ENCODE data around the gene GAPT. TPM values are rescaled to one million over a fixed set of nuclear protein-coding genes. Genes with fewer than 3 reads are reported as not detected.

The GAPT gene
- polyA plus RNA-seq, 1 of the 3 experiments (the other 2 are of a cell fraction) = not detected

DNA sequence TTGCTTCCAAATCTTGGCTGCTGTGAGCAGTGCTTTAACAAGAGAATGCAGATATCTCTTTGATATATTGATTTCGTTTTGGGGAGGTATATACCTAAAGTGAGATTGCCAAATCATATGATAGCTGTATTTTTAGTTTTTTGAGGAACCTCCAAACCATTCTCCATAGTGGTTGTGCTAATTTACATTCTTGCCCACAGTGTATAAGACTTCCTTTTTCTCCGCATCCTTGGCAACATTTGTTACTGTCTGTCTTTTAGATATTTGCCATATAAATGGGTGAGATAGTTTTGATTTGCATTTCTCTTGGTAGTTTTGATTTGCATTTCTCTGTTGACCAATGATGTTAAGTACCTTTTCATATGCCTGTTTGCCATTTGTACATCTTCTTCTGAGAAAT lies 21.3 kb upstream of the GAPT start:
- POLR2A ChIA-PET = interaction anchor here (0.7 kb wide), 1 partner anchor 1254 kb away, joined by 3 read pairs; no protein-coding TSS in a partner anchor
- Histone ChIP-seq H3K27me3 (ENCODE audit: insufficient read depth) (no peaks in the 10 kb centered on the region), H3K79me2 (ENCODE audit: insufficient read depth) (no peaks in the 10 kb centered on the region), H3K36me3 (replicated peaks in 1 of 2; ENCODE audit: control insufficient read depth in 1 of 2, insufficient read depth in 2 of 2, low read length in 1 of 2) (no peaks in the 10 kb centered on the region), H3K4me2 (no peak overlapping the region), H2AFZ (ENCODE audit: low read depth) (no peak overlapping the region), H3K4me3 (ENCODE audit: low read depth in 2 of 2, low read length in 1 of 2) (no peak overlapping the region), H3K9me3 (no peaks in the 10 kb centered on the region), H3K9me2 (no peaks in the 10 kb centered on the region), H3K27ac (ENCODE audit: low read depth in 2 of 2, low read length in 1 of 2) (no peak overlapping the region), H3K9ac (no peak overlapping the region), H4K20me1 (ENCODE audit: insufficient read depth) (no peaks in the 10 kb centered on the region), H3F3A (replicated peaks; ENCODE audit: insufficient read depth) (no peaks in the 10 kb centered on the region), H3K4me1 (ENCODE audit: control insufficient read depth in 1 of 2, insufficient read depth in 2 of 2, low read depth in 1 of 2, low read length in 1 of 2) (no peaks in the 10 kb centered on the region)
- 68% methylated on average over 2 of the region's 2 CpGs for WGBS (ENCODE audit: low lambda C conversion rate)
- TF ChIP-seq RCOR1 (IDR thresholded peaks at IDR 0.05; ENCODE audit: low read length) = no peak
- no peak for TF ChIP-seq RFX5 (IDR thresholded peaks at IDR 0.05; ENCODE audit: low read length)
- TF ChIP-seq TCF12 (IDR thresholded peaks at IDR 0.05) = no peak
- no peak for TF ChIP-seq GABPA (IDR thresholded peaks at IDR 0.05; ENCODE audit: low read depth)
- no peak for TF ChIP-seq POLR2AphosphoS5 (IDR thresholded peaks at IDR 0.05; ENCODE audit: low read depth, low read length)
- no peak for TF ChIP-seq GATA2 (CRISPR knock-in tag; IDR thresholded peaks at IDR 0.05)
- TF ChIP-seq TAF1 (IDR thresholded peaks at IDR 0.05; ENCODE audit: borderline replicate concordance, low read depth, low read length) = no peak
- no peak for TF ChIP-seq FOSL2 (IDR thresholded peaks at IDR 0.05; ENCODE audit: borderline replicate concordance, low read depth)
- CTCF ChIA-PET = interaction anchor here (1.1 to 1.8 kb wide), 2 partner anchors 8 to 381 kb away, joined by 3 to 7 read pairs; no protein-coding TSS in a partner anchor
- no peak for DNase-seq

DNA sequence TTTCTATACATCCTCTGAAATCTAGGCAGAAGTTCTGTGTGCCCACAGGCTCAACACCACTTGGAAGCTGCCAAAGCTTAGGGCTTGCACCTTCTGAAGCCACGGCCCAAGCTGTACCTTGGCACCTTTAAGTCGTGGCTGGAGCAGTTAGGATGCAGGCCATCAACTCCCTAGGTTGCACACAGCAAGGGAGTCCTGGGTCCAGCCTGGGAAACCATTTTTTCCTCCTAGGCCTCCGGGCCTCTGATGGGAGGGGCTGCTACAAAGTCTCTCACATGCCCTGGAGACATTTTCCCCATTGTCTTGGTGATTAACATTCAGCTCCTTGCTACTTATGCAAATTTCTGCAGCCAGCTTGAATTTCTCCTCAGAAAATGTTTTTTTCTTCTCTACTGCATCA lies 15.8 kb upstream of the GAPT start:
- no peak overlapping the region for H3K4me3 ChIP-seq (ENCODE audit: low read depth in 2 of 2, low read length in 1 of 2)
- H3K9ac ChIP-seq = no peak overlapping the region
- H3K4me2 ChIP-seq = no peak overlapping the region
- ChIA-PET CTCF (interaction anchor here (6.0 kb wide), 1 partner anchor 374 kb away, joined by 55 read pairs; no protein-coding TSS in a partner anchor), POLR2A (no interaction called here)
- H2AFZ ChIP-seq (ENCODE audit: low read depth) = no peak overlapping the region
- H3K9me2 ChIP-seq = no peaks in the 10 kb centered on the region
- DNase-seq = no peak
- H3K4me1 ChIP-seq (ENCODE audit: control insufficient read depth in 1 of 2, insufficient read depth in 2 of 2, low read depth in 1 of 2, low read length in 1 of 2) = no peaks in the 10 kb centered on the region
- TF ChIP-seq, protein P1, sequence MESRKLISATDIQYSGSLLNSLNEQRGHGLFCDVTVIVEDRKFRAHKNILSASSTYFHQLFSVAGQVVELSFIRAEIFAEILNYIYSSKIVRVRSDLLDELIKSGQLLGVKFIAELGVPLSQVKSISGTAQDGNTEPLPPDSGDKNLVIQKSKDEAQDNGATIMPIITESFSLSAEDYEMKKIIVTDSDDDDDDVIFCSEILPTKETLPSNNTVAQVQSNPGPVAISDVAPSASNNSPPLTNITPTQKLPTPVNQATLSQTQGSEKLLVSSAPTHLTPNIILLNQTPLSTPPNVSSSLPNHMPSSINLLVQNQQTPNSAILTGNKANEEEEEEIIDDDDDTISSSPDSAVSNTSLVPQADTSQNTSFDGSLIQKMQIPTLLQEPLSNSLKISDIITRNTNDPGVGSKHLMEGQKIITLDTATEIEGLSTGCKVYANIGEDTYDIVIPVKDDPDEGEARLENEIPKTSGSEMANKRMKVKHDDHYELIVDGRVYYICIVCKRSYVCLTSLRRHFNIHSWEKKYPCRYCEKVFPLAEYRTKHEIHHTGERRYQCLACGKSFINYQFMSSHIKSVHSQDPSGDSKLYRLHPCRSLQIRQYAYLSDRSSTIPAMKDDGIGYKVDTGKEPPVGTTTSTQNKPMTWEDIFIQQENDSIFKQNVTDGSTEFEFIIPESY (IDR thresholded peaks at IDR 0.05; ENCODE audit: borderline replicate concordance, low read depth) = no peak
- TF ChIP-seq, protein P2, sequence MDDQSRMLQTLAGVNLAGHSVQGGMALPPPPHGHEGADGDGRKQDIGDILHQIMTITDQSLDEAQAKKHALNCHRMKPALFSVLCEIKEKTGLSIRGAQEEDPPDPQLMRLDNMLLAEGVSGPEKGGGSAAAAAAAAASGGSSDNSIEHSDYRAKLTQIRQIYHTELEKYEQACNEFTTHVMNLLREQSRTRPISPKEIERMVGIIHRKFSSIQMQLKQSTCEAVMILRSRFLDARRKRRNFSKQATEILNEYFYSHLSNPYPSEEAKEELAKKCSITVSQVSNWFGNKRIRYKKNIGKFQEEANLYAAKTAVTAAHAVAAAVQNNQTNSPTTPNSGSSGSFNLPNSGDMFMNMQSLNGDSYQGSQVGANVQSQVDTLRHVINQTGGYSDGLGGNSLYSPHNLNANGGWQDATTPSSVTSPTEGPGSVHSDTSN (IDR thresholded peaks at IDR 0.05) = no peak
- TF ChIP-seq GATA2 (CRISPR knock-in tag; IDR thresholded peaks at IDR 0.05) = no peak
- TF ChIP-seq, protein P3, sequence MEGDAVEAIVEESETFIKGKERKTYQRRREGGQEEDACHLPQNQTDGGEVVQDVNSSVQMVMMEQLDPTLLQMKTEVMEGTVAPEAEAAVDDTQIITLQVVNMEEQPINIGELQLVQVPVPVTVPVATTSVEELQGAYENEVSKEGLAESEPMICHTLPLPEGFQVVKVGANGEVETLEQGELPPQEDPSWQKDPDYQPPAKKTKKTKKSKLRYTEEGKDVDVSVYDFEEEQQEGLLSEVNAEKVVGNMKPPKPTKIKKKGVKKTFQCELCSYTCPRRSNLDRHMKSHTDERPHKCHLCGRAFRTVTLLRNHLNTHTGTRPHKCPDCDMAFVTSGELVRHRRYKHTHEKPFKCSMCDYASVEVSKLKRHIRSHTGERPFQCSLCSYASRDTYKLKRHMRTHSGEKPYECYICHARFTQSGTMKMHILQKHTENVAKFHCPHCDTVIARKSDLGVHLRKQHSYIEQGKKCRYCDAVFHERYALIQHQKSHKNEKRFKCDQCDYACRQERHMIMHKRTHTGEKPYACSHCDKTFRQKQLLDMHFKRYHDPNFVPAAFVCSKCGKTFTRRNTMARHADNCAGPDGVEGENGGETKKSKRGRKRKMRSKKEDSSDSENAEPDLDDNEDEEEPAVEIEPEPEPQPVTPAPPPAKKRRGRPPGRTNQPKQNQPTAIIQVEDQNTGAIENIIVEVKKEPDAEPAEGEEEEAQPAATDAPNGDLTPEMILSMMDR (IDR thresholded peaks at IDR 0.05) = no peak
- no peak for TF ChIP-seq TAF1 (IDR thresholded peaks at IDR 0.05; ENCODE audit: borderline replicate concordance, low read depth, low read length)
- TF ChIP-seq, protein P4, sequence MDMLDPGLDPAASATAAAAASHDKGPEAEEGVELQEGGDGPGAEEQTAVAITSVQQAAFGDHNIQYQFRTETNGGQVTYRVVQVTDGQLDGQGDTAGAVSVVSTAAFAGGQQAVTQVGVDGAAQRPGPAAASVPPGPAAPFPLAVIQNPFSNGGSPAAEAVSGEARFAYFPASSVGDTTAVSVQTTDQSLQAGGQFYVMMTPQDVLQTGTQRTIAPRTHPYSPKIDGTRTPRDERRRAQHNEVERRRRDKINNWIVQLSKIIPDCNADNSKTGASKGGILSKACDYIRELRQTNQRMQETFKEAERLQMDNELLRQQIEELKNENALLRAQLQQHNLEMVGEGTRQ (IDR thresholded peaks at IDR 0.05; ENCODE audit: borderline replicate concordance, low read depth, low read length) = no peak
- no peak for TF ChIP-seq NRF1 (IDR thresholded peaks at IDR 0.05; ENCODE audit: low read depth, low read length)
- no peak for TF ChIP-seq FOXJ3 (CRISPR knock-in tag; IDR thresholded peaks at IDR 0.05)
- TF ChIP-seq, protein P5, sequence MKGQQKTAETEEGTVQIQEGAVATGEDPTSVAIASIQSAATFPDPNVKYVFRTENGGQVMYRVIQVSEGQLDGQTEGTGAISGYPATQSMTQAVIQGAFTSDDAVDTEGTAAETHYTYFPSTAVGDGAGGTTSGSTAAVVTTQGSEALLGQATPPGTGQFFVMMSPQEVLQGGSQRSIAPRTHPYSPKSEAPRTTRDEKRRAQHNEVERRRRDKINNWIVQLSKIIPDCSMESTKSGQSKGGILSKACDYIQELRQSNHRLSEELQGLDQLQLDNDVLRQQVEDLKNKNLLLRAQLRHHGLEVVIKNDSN (IDR thresholded peaks at IDR 0.05; ENCODE audit: borderline replicate concordance, low read depth) = no peak
- TF ChIP-seq FOSL2 (IDR thresholded peaks at IDR 0.05; ENCODE audit: borderline replicate concordance, low read depth) = no peak
- TF ChIP-seq EZH2phosphoT487 (IDR thresholded peaks at IDR 0.05; ENCODE audit: borderline replicate concordance, low read depth) = no peak
- TF ChIP-seq POLR2AphosphoS5 (IDR thresholded peaks at IDR 0.05; ENCODE audit: low read depth, low read length) = no peak
- H4K20me1 ChIP-seq (ENCODE audit: insufficient read depth) = no peaks in the 10 kb centered on the region
- no peaks in the 10 kb centered on the region for H3K27me3 ChIP-seq (ENCODE audit: insufficient read depth)
- H3K9me3 ChIP-seq = no peaks in the 10 kb centered on the region
- no peaks in the 10 kb centered on the region for H3K36me3 ChIP-seq (replicated peaks in 1 of 2; ENCODE audit: control insufficient read depth in 1 of 2, insufficient read depth in 2 of 2, low read length in 1 of 2)
- WGBS (ENCODE audit: low lambda C conversion rate) = 0% methylated on average over 1 of the region's 3 CpGs
- no peaks in the 10 kb centered on the region for H3F3A ChIP-seq (replicated peaks; ENCODE audit: insufficient read depth)
- H3K27ac ChIP-seq (ENCODE audit: low read depth in 2 of 2, low read length in 1 of 2) = no peak overlapping the region
- no peaks in the 10 kb centered on the region for H3K79me2 ChIP-seq (ENCODE audit: insufficient read depth)

All from SK-N-SH (cell line).